ENCODE data around the gene ADAMTS9.

ADAMTS9 gene

GRCh38 chr3:64616953-64617352 lies 70.8 kb downstream of the ADAMTS9 start:
- no peak for DNase-seq

GRCh38 chr3:64612916-64613526 lies 74.8 kb downstream of the ADAMTS9 start:
- peak; percentile 30 to 33 for DNase-seq

GRCh38 chr3:64612082-64612860 lies 75.5 kb downstream of the ADAMTS9 start:
- DNase-seq, result peak; percentile 51 to 84

- DNase-seq, result no peak
These were observed 79.1 kb downstream of the ADAMTS9 start for GRCh38 chr3:64608741-64609140.

GRCh38 chr3:64607032-64607551 lies 80.7 kb downstream of the ADAMTS9 start:
- no peak for DNase-seq

GRCh38 chr3:64604313-64604712 lies 83.5 kb downstream of the ADAMTS9 start:
- DNase-seq, result no peak

- DNase-seq, result no peak
These were observed 86.0 kb downstream of the ADAMTS9 start for GRCh38 chr3:64601824-64602223.

GRCh38 chr3:64600246-64600950 lies 87.4 kb downstream of the ADAMTS9 start:
- no peak for DNase-seq

GRCh38 chr3:64599651-64600050 lies 88.1 kb downstream of the ADAMTS9 start:
- peak in 1 of 2 experiments; percentile 52 for DNase-seq

GRCh38 chr3:64595253-64595694 lies 92.5 kb downstream of the ADAMTS9 start:
- DNase-seq, result no peak

GRCh38 chr3:64594134-64594533 lies 93.7 kb downstream of the ADAMTS9 start:
- no peak for DNase-seq

- no peak for DNase-seq
These were observed 94.5 kb downstream of the ADAMTS9 start for GRCh38 chr3:64593350-64593749.

GRCh38 chr3:64591615-64592014 lies 96.2 kb downstream of the ADAMTS9 start:
- no peak for DNase-seq

GRCh38 chr3:64588380-64588779 lies 99.4 kb downstream of the ADAMTS9 start:
- no peak for DNase-seq

GRCh38 chr3:64586952-64587351 lies 100.8 kb downstream of the ADAMTS9 start:
- DNase-seq, result no peak

- DNase-seq, result no peak
These were observed 103.6 kb downstream of the ADAMTS9 start for GRCh38 chr3:64584179-64584578.

GRCh38 chr3:64578797-64579196 lies 109.0 kb downstream of the ADAMTS9 start:
- DNase-seq, result no peak

- DNase-seq, result no peak
These were observed 109.6 kb downstream of the ADAMTS9 start for GRCh38 chr3:64578062-64578770.

GRCh38 chr3:64576211-64576775 lies 111.5 kb downstream of the ADAMTS9 start:
- DNase-seq, result no peak

GRCh38 chr3:64575211-64575844 lies 112.5 kb downstream of the ADAMTS9 start:
- DNase-seq, result peak in 1 of 2 experiments; percentile 27

GRCh38 chr3:64574194-64574593 lies 113.6 kb downstream of the ADAMTS9 start:
- DNase-seq, result no peak

GRCh38 chr3:64571982-64572381 lies 115.8 kb downstream of the ADAMTS9 start:
- DNase-seq, result no peak
